Activated effector memory CD4-positive, alpha-beta T cell treated with anti-CD3 and anti-CD28 coated beads, Interleukin-2, amount 50 U/mL, for 16 hours (primary cell): Measurements from ENCODE around the gene HIP1R.
"Not testable (repeated sequence)": the region's sequence is repeated elsewhere in the genome, so short reads cannot be mapped to it uniquely, and the experiment has no call there.

ENCODE experiments used
- DNase-seq: peaks from one replicate; pipeline ENCODE4 v3.0.0-alpha.2; 2020

Gene HIP1R

GRCh38 chr12:122875590-122876220 is 40.4 kb downstream of the HIP1R start:
- peak; percentile 66 for DNase-seq

- DNase-seq: peak; percentile 55
Measured at GRCh38 chr12:122876281-122876680, 41.0 kb downstream of the HIP1R start.

- no peak for DNase-seq
Measured at GRCh38 chr12:122876731-122877130, 41.5 kb downstream of the HIP1R start.

GRCh38 chr12:122878780-122879612 is 43.7 kb downstream of the HIP1R start:
- peak; percentile 58 for DNase-seq

- no peak for DNase-seq
Measured at GRCh38 chr12:122880155-122880667, 45.0 kb downstream of the HIP1R start.

GRCh38 chr12:122880668-122881067 is 45.4 kb downstream of the HIP1R start:
- peak; percentile 64 for DNase-seq

GRCh38 chr12:122882908-122883558 is 47.8 kb downstream of the HIP1R start:
- no peak for DNase-seq

GRCh38 chr12:122884091-122884826 is 49.0 kb downstream of the HIP1R start:
- DNase-seq: no peak

GRCh38 chr12:122884860-122885259 is 49.6 kb downstream of the HIP1R start:
- DNase-seq: no peak

- no peak for DNase-seq
Measured at GRCh38 chr12:122886161-122886560, 50.9 kb downstream of the HIP1R start.

- peak; percentile 78 for DNase-seq
Measured at GRCh38 chr12:122886851-122887818, 51.9 kb downstream of the HIP1R start.

- no peak for DNase-seq
Measured at GRCh38 chr12:122887819-122888212, 52.6 kb downstream of the HIP1R start.

- peak; percentile 79 for DNase-seq
Measured at GRCh38 chr12:122888232-122888752, 53.0 kb downstream of the HIP1R start.

GRCh38 chr12:122889761-122890520 is 54.7 kb downstream of the HIP1R start:
- no peak for DNase-seq

GRCh38 chr12:122891661-122892525 is 56.6 kb downstream of the HIP1R start:
- DNase-seq: no peak

- not testable (repeated sequence) for DNase-seq
Measured at GRCh38 chr12:122892724-122893123, 57.5 kb downstream of the HIP1R start.

- no peak for DNase-seq
Measured at GRCh38 chr12:122893208-122894153, 58.2 kb downstream of the HIP1R start.
